ENCODE measurements around the gene ABCC1. TPM values are rescaled to one million over a fixed set of nuclear protein-coding genes. Genes with fewer than 3 reads are reported as not detected.

Gene ABCC1
- total and polyA plus RNA-seq, 3 experiments from 2014 or later: 9.9 to 64.8 (median 64.6) TPM

GRCh38 chr16:15993128-15993527, 43.7 kb downstream of the ABCC1 start:
- Mint-ChIP-seq H3K4me1 (peaks cover 23 to 79% (median 54%) of the 10 kb centered on the region in 3 donors), H3K36me3 (peaks cover 0 to 44% (median 2%) of the 10 kb centered on the region in 3 donors), H3K9me3 (no peaks in the 10 kb centered on the region), H3K27me3 (no peaks in the 10 kb centered on the region), H3K4me3 (no peak overlapping the region), H3K27ac (peak overlapping the region in 2 of 8 donors; percentile 36 to 82)
- ChIA-PET CTCF (no interaction called here), POLR2A (no interaction called here)
- no peak overlapping the region for H3K27ac ChIP-seq (ENCODE audit: low read depth, low read length)
- no peaks in the 10 kb centered on the region for H3K27me3 ChIP-seq (ENCODE audit: insufficient read depth, low read length, poor library complexity, severe bottlenecking)
- no peaks in the 10 kb centered on the region for H3K36me3 ChIP-seq (ENCODE audit: insufficient read depth, low read length)
- no peak for DNase-seq
- H3K4me1 ChIP-seq (ENCODE audit: insufficient read depth, low read length): peaks cover 18% of the 10 kb centered on the region
- H3K9me3 ChIP-seq (ENCODE audit: low read length): no peaks in the 10 kb centered on the region
- no peak overlapping the region for H3K4me3 ChIP-seq (ENCODE audit: low read length)

DNA sequence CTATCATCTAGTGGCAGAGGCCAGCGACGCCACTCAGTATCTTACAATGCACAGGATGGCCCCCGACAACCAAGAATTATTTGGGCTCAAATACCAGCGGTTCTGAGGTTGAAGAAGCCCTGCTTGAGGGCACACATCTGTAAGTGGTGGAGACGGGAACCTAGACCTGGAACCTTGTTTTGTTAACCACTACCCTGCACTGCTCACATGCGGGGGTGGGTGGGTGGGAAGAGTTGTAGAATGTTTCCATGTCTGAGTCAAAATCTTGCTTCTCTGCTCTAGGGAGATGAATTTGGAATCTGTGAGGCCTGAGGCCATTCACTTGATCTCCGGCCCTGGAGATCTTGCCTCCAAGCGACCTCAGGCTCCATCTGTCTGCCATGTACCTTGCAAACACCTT, 44.1 kb downstream of the ABCC1 start:
- Mint-ChIP-seq H3K36me3 (peaks cover 0 to 42% (median 2%) of the 10 kb centered on the region in 3 donors), H3K27me3 (no peaks in the 10 kb centered on the region), H3K9me3 (no peaks in the 10 kb centered on the region), H3K4me3 (no peak overlapping the region), H3K4me1 (peaks cover 22 to 79% (median 54%) of the 10 kb centered on the region in 3 donors), H3K27ac (peak overlapping the region in 2 of 8 donors; percentile 38 to 82)
- Histone ChIP-seq H3K36me3 (ENCODE audit: insufficient read depth, low read length) (no peaks in the 10 kb centered on the region), H3K27ac (ENCODE audit: low read depth, low read length) (no peak overlapping the region), H3K4me3 (ENCODE audit: low read length) (no peak overlapping the region), H3K9me3 (ENCODE audit: low read length) (no peaks in the 10 kb centered on the region), H3K27me3 (ENCODE audit: insufficient read depth, low read length, poor library complexity, severe bottlenecking) (no peaks in the 10 kb centered on the region), H3K4me1 (ENCODE audit: insufficient read depth, low read length) (peaks cover 18% of the 10 kb centered on the region)
- DNase-seq: no peak
- ChIA-PET CTCF (no interaction called here), POLR2A (no interaction called here)

DNA sequence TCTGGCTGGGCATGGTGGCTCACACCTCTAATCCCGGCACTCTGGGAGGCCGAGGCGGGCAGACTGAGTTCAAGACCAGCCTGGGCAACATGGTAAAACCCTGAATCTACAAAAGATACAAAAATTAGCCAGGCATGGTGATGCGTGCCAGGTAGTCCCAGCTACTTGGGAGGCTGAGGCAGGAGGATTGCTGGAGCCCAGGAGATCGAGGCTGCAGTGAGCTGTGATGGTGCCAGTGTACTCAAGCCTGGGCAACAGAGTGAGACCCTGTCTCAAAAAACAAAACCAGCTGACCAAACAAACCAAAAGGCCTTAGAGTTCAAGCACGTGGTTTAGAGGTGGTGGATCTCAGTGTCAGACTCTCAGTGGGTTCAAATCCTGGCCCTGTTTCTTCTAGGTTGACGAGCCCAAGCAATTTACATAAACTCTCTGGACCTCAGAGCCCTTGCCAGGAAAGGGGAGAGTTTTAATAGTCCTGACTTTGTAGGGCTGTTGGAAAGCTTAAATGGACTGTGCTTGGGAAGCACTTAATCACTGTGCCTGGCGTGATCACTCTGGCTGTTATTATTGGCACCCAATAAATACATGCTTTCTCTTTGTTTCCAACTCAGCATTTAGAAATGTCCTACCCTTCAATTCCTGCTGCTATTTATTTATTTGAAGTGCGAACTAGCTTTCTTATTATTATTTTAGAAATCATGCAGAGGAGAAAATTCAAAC, 44.7 kb downstream of the ABCC1 start:
- Histone ChIP-seq H3K27me3 (ENCODE audit: insufficient read depth, low read length, poor library complexity, severe bottlenecking) (no peaks in the 10 kb centered on the region), H3K36me3 (ENCODE audit: insufficient read depth, low read length) (no peaks in the 10 kb centered on the region), H3K9me3 (ENCODE audit: low read length) (no peaks in the 10 kb centered on the region), H3K27ac (ENCODE audit: low read depth, low read length) (no peak overlapping the region), H3K4me1 (ENCODE audit: insufficient read depth, low read length) (peaks cover 19% of the 10 kb centered on the region), H3K4me3 (ENCODE audit: low read length) (no peak overlapping the region)
- no peaks in the 10 kb centered on the region for H3K9me3 Mint-ChIP-seq
- ChIA-PET POLR2A (no interaction called here), CTCF (no interaction called here)
- no peak for DNase-seq
- H3K4me1 Mint-ChIP-seq: peaks cover 23 to 76% (median 55%) of the 10 kb centered on the region in 3 donors
- peak overlapping the region in 2 of 8 donors; percentile 38 to 57 for H3K27ac Mint-ChIP-seq
- H3K27me3 Mint-ChIP-seq: no peaks in the 10 kb centered on the region
- H3K4me3 Mint-ChIP-seq: no peak overlapping the region
- H3K36me3 Mint-ChIP-seq: peaks cover 0 to 43% (median 2%) of the 10 kb centered on the region in 3 donors

DNA sequence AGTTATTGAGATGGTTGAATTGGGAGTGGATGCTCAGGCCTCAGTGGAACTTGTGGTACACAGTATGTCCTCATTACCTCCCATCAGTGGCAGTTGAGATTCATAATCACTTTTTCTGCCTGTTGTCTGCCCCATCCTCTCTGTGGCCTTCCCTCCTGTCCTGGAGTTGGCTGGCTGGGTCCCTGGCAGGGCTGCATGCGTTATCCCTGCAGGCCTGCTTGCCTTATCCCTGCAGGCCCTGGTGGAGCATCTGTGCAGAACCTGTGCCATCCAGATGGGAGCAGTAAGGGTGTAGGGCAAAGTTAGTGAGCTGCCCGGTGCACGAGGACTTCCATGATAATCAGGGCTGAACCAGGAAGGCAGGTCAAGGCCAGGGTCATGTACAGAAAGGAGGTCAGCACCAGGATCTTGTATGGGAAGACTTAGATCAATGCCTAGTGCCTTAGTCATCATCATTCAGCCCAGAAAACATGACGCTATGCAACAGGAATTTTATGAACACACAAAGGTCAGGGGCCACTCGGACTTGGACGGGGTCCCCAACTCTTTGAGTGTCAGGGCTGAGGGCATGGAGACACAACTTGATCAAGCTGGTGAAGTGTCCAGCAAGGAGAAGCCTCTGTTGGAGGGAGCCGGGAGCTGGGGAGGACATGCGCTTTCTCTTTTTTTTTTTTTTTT, 47.2 kb downstream of the ABCC1 start:
- CTCF ChIA-PET: no interaction called here
- POLR2A ChIA-PET: no interaction called here
- DNase-seq: no peak
- no peaks in the 10 kb centered on the region for H3K9me3 ChIP-seq (ENCODE audit: low read length)
- H3K4me3 ChIP-seq (ENCODE audit: low read length): no peak overlapping the region
- H3K9me3 Mint-ChIP-seq: no peaks in the 10 kb centered on the region
- no peak overlapping the region for H3K27ac ChIP-seq (ENCODE audit: low read depth, low read length)
- no peaks in the 10 kb centered on the region for H3K27me3 Mint-ChIP-seq
- peaks cover 11% of the 10 kb centered on the region for H3K4me1 ChIP-seq (ENCODE audit: insufficient read depth, low read length)
- H3K27me3 ChIP-seq (ENCODE audit: insufficient read depth, low read length, poor library complexity, severe bottlenecking): no peaks in the 10 kb centered on the region
- no peak overlapping the region for H3K4me3 Mint-ChIP-seq
- H3K4me1 Mint-ChIP-seq: peaks cover 28 to 68% (median 54%) of the 10 kb centered on the region in 3 donors
- peak overlapping the region in 2 of 8 donors; percentile 17 to 92 for H3K27ac Mint-ChIP-seq
- no peaks in the 10 kb centered on the region for H3K36me3 ChIP-seq (ENCODE audit: insufficient read depth, low read length)
- H3K36me3 Mint-ChIP-seq: peaks cover 0 to 40% (median 6%) of the 10 kb centered on the region in 3 donors

GRCh38 chr16:16000685-16001084, 51.3 kb downstream of the ABCC1 start:
- POLR2A ChIA-PET: no interaction called here
- Mint-ChIP-seq H3K27ac (peak overlapping the region in 5 of 8 donors; percentile 12 to 67 (median 39)), H3K36me3 (peaks cover 0 to 17% (median 6%) of the 10 kb centered on the region in 3 donors), H3K27me3 (no peaks in the 10 kb centered on the region), H3K4me3 (no peak overlapping the region), H3K4me1 (peaks cover 22 to 56% (median 48%) of the 10 kb centered on the region in 3 donors), H3K9me3 (no peaks in the 10 kb centered on the region)
- H3K27me3 ChIP-seq (ENCODE audit: insufficient read depth, low read length, poor library complexity, severe bottlenecking): no peaks in the 10 kb centered on the region
- no peak overlapping the region for H3K4me3 ChIP-seq (ENCODE audit: low read length)
- no peak for DNase-seq
- no peaks in the 10 kb centered on the region for H3K9me3 ChIP-seq (ENCODE audit: low read length)
- CTCF ChIA-PET: no interaction called here
- peaks cover 11% of the 10 kb centered on the region for H3K4me1 ChIP-seq (ENCODE audit: insufficient read depth, low read length)
- H3K27ac ChIP-seq (ENCODE audit: low read depth, low read length): no peak overlapping the region
- H3K36me3 ChIP-seq (ENCODE audit: insufficient read depth, low read length): no peaks in the 10 kb centered on the region

- CTCF ChIA-PET: no interaction called here
- H3K36me3 Mint-ChIP-seq: peaks cover 0 to 13% (median 6%) of the 10 kb centered on the region in 3 donors
- peaks cover 6% of the 10 kb centered on the region for H3K4me1 ChIP-seq (ENCODE audit: insufficient read depth, low read length)
- POLR2A ChIA-PET: no interaction called here
- no peaks in the 10 kb centered on the region for H3K27me3 ChIP-seq (ENCODE audit: insufficient read depth, low read length, poor library complexity, severe bottlenecking)
- H3K9me3 ChIP-seq (ENCODE audit: low read length): no peaks in the 10 kb centered on the region
- H3K36me3 ChIP-seq (ENCODE audit: insufficient read depth, low read length): no peaks in the 10 kb centered on the region
- peak overlapping the region in 2 of 8 donors; percentile 46 to 69 for H3K27ac Mint-ChIP-seq
- no peak overlapping the region for H3K4me3 ChIP-seq (ENCODE audit: low read length)
- peaks cover 20 to 58% (median 50%) of the 10 kb centered on the region in 3 donors for H3K4me1 Mint-ChIP-seq
- no peaks in the 10 kb centered on the region for H3K27me3 Mint-ChIP-seq
- no peak for DNase-seq
- H3K9me3 Mint-ChIP-seq: peaks cover 0 to under 1% (median 0%) of the 10 kb centered on the region in 5 donors
- no peak overlapping the region for H3K27ac ChIP-seq (ENCODE audit: low read depth, low read length)
- no peak overlapping the region for H3K4me3 Mint-ChIP-seq
These were observed 52.3 kb downstream of the ABCC1 start for GRCh38 chr16:16001596-16002255.

GRCh38 chr16:16003719-16004313, 54.4 kb downstream of the ABCC1 start:
- Mint-ChIP-seq H3K9me3 (peaks cover 0 to 2% (median 0%) of the 10 kb centered on the region in 5 donors), H3K4me3 (no peak overlapping the region), H3K27ac (peak overlapping the region in 3 of 8 donors; percentile 59 to 64 (median 63)), H3K27me3 (no peaks in the 10 kb centered on the region), H3K36me3 (peaks cover 0 to 17% (median 7%) of the 10 kb centered on the region in 3 donors), H3K4me1 (peaks cover 21 to 54% (median 52%) of the 10 kb centered on the region in 3 donors)
- H3K36me3 ChIP-seq (ENCODE audit: insufficient read depth, low read length): no peaks in the 10 kb centered on the region
- DNase-seq: no peak
- H3K27ac ChIP-seq (ENCODE audit: low read depth, low read length): no peak overlapping the region
- POLR2A ChIA-PET: no interaction called here
- no peaks in the 10 kb centered on the region for H3K4me1 ChIP-seq (ENCODE audit: insufficient read depth, low read length)
- H3K4me3 ChIP-seq (ENCODE audit: low read length): no peak overlapping the region
- CTCF ChIA-PET: no interaction called here
- H3K9me3 ChIP-seq (ENCODE audit: low read length): no peaks in the 10 kb centered on the region
- no peaks in the 10 kb centered on the region for H3K27me3 ChIP-seq (ENCODE audit: insufficient read depth, low read length, poor library complexity, severe bottlenecking)

Data from CD8-positive, alpha-beta memory T cell (primary cell).